ENCODE measurements around the gene HSPA12B.

Gene HSPA12B, protein sequence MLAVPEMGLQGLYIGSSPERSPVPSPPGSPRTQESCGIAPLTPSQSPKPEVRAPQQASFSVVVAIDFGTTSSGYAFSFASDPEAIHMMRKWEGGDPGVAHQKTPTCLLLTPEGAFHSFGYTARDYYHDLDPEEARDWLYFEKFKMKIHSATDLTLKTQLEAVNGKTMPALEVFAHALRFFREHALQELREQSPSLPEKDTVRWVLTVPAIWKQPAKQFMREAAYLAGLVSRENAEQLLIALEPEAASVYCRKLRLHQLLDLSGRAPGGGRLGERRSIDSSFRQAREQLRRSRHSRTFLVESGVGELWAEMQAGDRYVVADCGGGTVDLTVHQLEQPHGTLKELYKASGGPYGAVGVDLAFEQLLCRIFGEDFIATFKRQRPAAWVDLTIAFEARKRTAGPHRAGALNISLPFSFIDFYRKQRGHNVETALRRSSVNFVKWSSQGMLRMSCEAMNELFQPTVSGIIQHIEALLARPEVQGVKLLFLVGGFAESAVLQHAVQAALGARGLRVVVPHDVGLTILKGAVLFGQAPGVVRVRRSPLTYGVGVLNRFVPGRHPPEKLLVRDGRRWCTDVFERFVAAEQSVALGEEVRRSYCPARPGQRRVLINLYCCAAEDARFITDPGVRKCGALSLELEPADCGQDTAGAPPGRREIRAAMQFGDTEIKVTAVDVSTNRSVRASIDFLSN

DNA sequence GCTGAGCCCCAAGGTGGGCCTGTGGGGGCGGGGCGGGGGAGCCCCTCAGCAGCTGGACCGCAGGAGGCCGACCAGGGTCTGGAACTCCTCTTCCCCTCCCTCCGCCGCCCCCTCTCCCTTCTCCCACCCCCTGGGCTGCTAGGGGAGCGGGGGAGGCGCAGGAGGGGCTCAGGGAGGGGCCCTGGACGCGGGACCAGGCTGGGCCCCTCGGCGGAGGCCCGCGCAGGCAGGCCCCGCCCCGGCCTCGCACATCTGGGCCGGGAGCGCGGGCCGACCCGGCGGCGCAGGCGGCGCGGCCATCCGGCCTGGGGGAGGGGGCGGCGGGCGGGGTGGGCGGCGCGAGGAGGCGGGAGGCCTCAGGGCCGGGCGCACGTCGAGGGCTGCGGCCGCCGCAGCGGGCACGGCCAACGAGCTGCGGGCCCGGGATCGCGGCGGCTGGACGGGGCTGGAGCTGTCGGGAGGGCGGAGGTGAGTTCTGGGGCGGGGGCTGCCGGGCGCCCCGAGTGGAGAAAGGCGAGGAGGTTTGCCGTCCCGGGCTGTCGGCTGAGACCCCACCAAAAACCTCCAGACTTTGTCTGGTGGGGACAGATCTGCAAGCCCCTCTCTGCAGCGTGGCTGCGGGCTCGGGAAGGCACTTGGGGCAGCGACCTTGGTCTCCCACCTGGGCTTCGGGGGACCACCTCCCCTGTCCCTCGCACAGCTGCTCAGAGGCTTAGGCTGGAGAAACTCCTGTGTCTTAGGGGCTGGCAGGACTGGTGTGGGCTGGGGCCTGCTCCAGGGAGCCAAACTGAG is at the start of gene HSPA12B:
TSS of gene HSPA12B (plus strand) at position 359 of the 792 bp plus-strand sequence. CDS start 5,990 bp downstream, outside the sequence.
- no peak for DNase-seq (ENCODE audit: low read depth)

DNA sequence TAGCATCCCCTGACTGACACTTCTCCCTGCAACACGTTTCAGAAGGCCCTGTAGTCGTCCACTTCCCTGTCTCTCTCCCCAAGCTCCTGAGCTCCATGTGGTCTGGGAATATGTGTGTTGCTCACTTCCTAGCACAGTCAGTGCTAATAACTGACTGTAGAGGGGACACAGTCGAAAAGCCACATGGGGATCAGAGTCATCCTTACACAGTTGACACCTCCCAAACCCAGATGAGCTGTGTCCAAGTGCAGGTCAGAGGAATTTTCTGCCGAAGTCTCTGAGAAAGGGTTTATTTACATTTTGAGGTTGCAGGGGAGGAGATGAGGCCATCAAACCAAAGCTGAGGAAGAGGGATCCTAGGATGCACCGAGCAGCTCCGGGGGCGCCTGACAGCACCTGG is 47.1 kb upstream of the HSPA12B start:
- no peak for DNase-seq (ENCODE audit: low read depth)

DNA sequence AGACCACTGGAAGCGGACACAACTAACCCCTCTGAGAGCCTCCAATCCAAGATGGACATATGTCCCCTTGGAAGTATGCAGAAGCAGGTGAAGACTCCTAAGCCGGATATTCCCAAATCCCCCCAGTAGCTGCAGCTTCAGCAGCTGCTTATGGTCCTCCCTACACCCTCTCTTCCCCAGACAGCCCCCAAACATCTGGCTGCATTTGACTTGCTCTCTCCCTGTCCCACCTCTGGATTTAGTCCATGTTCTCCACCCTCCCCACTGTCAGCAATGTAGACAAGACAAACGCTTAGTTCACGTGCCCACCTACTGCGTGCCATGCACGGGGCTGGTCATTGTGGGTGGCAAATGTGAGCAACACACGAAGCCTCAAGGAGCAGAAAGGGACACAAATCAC is 46.1 kb upstream of the HSPA12B start:
- no peak for DNase-seq (ENCODE audit: low read depth)

DNA sequence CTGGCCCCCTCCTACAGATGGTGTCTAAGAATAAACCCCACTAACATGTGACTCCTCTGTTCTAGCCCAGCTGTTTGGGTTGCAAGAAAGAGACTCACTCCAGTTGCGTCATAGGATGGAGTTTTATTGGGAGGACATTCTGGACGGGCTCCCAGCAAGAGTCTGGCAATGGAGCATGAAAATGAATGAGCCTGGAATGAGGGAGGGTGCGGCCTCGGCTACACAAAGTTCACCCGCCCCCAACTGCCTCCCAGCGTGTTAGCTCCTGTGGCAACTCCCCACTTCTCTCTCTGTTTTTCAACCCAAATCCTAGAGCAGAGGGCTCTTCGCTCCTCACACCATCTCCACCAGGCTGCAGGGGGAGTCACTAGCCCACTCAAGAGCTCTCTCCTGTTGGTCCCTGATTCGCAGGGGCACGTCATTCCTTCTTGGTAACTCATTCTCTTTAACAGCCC is 45.6 kb upstream of the HSPA12B start:
- no peak for DNase-seq (ENCODE audit: low read depth)

DNA sequence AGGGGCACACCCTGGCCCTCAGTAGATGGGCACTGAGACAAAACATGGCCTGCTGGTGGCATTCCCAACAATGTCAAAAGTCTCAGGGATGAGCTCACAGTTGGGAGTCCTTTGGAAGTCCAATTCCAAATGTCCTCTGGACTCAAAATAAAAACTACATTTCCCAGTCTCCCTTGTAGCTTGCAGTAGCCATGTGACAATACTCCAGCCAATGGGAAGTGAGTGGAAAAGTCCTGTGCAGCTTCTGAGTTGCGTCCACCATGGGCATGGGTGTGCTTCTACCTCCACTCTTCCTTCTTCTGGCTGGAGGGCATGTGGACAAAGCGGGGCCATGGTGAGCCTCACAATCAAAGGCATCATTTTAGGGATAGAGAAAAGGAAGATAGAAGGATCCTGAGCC is 44.8 kb upstream of the HSPA12B start:
- DNase-seq (ENCODE audit: low read depth) = no peak

DNA sequence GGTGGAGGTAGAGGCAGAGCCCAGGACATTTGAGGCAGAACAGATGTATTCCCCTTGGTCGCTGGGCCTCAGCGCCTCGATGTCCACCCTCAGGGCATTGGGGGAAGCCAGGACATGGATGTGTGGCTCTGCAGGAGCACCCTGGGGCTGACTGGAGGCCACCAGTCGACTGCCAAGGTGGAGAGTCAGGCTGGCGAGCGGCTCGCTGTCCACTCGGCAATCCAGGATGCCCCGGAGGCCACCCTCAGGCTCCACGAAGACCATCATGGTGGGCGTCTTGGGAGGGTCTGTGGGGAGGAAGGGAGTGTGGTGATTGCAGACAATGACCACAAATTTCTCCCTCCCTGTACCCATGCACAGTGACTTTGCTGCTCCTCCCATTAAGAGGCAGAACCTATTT is 42.5 kb upstream of the HSPA12B start:
- no peak for DNase-seq (ENCODE audit: low read depth)

DNA sequence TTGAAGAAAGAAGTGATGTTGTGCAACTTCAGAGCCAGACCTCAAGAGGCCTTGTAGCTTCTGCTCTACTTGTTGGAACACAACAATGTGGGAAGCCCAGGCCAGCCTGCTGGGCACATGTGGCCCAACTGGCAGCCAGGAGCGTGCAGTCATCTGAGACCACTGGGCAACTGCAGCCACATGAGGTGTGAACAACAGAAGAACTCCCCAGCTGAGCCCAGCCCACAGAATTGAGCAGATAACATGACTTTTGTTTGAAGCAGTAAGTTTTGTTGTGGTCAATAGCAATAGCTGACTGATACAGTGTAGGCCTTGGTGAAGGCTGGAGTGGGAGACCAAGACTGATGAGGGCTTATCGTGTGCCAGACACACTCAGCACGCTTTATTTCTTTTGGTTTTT is 42.1 kb upstream of the HSPA12B start:
- no peak for DNase-seq (ENCODE audit: low read depth)

DNA sequence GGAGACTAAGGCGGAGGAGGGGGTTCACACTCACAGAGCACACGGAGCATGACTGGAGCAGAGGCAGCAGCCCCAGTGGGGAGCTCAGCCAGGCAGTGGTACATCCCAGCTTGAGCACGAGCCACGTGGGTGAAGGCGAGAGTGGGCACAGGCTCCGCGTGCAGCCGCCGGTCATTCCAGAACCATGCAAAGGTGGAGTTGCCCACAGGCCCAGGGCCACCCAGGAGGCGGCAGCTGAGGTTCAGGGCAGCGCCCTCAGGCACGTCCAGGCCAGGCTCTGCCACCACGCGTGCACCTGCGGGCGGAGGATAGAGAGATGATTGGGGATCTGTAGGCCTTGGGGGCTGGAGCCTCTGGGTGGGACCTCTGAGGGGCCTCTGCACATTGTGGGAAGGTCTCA is 41.2 kb upstream of the HSPA12B start:
- DNase-seq (ENCODE audit: low read depth) = no peak

DNA sequence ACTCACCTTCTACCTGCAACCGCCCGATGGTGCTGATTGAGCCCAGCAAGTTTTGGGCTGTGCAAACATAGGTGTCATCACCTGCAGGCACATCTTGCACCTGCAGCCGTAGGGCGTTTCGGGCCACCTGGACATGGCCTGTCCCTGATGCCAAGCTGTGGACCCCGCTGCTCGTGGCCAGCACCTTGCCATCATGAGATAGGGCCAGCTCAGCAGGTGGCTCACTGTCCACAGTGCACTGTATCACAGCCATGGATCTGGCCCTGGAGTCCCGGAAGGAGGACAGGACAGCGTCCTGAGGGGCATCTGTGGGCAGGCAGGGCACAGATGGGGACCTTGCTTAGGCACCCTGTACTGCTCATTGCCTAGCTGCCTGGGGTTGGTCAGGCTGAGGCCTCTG is 40.6 kb upstream of the HSPA12B start:
- no peak for DNase-seq (ENCODE audit: low read depth)

DNA sequence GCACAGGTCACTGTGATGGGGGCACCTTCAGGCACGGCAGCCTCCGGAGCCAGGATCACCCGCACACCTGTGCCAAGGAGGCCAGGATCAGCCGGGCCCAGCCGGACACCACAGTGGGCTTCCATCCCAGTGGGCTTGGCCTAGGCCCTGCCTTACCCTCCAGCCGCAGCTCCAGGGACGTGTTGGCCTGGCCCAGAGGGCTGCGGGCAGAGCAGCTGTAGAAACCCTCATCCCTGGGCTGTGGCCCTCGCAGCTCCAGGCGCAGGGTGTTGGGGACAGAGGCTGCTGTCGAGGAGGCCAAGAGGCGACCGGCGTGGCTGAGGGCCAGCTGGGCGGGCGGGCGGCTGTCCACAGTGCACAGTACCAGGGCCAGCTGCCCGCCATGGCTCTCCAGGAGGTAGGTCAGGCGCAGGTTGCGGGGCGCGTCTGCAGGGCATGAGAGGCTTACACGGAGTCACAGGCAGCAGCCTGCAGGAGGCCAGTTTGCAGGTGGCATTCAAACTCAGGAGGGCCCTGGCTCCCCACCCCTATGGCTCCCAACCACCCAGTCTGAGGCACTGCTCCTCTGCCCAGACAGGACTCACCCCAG is 39.7 kb upstream of the HSPA12B start:
- DNase-seq (ENCODE audit: low read depth) = no peak

DNA sequence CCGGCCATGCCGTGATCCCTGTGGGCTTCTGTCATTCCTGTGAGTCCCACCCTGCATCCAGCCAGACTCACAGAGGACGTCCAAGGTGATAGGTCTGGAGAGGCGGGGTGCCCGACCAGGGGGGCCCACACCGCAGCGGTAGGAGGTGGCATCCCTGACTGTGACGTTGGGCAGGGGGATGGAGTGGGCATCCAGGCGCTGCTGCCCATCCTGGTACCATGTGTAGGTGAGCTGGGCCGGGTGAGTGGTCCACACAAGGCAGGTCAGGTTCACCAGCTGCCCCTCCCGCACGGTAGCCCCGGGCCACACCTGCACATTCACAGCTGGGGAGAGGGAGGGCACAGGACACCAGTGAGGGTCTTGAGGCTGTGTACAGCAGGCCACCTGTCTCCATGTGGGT is 39.1 kb upstream of the HSPA12B start:
- DNase-seq (ENCODE audit: low read depth) = no peak

DNA sequence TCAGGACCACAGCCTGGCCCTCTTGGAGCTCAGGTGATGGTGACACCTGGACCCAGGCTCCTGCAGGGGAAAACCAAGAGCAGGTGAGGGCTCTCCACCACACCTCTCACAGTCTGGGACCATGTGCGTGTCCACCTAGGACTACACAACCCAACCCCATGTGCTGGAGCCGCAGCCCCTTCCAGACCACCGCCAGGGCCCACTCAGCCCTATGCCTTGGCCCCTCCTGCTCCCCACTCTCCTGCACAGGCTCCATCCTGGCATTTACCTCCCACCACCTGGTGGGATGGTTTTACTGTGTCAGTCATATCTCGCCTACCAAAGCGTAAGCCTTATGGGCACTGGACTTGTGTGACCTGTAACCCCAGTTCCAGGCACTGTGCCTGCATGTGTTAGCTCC is 37.6 kb upstream of the HSPA12B start:
- no peak for DNase-seq (ENCODE audit: low read depth)

DNA sequence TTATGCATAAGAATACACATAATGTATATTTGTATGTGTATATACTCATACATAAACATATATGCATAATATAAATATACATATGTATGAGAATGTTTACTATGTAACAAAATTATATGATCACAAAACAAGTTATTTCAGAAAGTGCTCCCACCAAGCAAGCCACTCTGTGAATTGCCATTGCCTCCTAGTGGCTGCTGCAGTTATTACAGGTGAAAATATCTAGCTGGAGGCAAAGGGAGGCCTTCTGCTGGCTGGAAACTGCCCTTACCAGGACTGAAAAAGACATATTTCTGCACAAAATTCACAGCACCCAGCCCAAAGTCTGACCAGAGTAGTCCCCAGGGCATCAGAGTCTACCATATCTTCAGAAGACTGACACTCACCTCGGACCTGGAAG is 36.3 kb upstream of the HSPA12B start:
- no peak for DNase-seq (ENCODE audit: low read depth)

DNA sequence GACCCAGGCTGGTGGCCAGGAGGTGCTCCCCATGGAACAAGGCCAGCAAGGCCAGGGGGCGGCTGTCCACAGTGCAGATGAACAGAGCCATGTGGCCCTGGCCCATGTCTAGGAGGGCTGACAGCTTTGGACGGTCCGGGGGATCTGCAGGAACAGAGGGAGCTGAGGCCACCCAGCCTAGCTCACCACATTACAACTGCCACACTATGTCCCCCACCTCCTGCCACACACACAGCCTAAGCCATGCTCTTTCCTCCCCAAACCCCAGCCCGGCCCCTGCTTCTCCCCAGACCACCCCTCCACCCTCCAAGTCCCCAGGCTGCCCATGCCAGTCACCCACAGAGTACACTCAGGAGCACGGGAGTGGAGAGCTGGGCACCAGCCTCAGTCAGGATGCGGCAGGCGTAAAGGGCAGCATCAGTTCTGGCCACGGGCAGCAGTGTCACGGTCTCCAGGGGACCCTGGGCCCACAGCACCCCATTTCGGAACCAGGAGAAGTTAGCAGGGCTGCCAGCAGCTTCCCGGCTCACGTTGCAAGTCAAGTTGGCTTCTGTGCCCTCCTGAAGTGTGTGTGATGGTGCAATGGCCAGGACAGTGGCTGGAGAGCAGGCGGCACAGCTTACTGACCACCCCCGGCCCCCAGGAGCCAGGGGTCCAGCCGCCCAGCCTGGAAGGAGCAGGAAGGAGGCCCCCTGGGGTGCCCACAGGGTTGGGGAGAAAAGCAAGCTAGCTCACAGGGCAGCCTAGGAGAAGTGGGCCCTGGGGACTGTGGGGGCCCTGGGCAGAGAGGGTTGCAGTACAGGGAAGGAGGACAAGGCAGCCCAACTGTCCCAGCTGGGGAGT is 35.5 kb upstream of the HSPA12B start:
- no peak for DNase-seq (ENCODE audit: low read depth)

DNA sequence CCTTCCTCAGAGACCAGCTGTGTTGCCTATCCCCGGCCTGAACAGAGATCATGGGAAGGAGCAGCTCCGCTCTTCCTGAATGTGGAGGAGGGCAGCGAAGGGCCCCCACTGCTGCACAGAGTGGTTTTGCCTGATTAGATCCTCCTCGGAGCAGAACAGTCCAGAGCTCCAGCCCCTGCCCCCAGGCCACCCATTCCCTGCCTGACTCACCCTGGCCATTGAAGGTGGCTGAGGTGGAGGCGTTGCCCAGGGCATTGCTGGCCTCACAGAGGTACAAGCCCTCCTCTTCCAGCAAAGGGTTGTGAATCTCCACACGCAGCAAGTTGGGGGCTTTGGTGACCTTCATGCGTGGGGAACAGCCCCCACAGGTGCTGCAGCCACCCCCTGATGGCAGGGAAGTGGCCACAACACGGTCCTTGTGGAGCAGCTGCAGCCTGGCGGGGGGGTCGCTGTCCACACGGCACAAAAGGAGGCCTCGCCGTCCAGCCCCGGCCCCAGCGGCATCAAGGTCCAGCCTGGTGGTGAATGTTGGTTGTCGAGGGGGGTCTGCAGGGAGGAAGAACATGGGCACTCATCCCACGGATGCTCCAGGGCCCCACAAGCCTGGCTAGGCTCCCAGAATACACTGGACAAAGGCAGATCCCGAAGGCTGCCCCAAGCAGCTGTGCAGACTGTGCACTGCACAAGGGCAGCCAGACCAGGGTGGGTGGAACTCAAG is 34.7 kb upstream of the HSPA12B start:
- DNase-seq (ENCODE audit: low read depth) = no peak

DNA sequence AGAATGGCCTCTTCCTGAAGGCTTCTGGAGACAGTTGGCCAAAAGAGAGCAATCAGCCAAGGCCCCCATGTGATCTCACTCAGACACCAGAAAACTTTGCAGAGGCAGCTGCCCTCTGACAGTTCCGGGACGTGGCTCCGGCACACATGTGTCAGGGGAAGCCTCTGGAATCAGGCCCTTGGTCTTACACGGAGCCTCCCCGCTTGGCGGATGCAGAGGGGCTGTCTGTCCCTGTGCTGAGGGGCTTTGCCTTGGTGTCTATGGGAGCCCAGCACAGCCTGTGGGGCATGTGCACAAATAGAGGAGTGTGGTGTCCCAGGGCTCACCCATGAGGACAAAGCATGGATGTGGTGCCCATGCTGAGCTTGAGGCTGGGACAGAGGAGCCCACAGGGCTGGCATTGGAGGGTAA is 33.9 kb upstream of the HSPA12B start:
- DNase-seq (ENCODE audit: low read depth) = no peak

DNA sequence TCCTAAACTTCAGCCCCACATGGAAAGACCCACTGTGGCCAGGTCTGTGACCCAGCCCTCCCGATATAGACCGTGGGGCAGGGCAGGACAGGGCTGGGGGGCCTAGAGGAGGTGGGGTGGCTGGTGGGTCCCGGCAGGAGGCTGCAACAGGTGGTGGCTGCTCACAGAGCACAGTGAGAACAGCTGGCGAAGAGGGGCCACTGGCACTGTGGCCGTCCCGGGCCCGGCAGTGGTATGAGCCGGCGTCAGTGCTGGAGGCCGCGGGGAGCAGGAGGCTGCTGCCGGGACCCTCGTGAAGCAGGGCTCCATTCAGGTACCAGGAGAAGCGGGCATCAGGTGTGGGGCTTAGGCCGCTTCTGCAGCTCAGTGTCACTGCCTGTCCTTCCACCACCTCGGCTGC is 33.4 kb upstream of the HSPA12B start:
- no peak for DNase-seq (ENCODE audit: low read depth)

DNA sequence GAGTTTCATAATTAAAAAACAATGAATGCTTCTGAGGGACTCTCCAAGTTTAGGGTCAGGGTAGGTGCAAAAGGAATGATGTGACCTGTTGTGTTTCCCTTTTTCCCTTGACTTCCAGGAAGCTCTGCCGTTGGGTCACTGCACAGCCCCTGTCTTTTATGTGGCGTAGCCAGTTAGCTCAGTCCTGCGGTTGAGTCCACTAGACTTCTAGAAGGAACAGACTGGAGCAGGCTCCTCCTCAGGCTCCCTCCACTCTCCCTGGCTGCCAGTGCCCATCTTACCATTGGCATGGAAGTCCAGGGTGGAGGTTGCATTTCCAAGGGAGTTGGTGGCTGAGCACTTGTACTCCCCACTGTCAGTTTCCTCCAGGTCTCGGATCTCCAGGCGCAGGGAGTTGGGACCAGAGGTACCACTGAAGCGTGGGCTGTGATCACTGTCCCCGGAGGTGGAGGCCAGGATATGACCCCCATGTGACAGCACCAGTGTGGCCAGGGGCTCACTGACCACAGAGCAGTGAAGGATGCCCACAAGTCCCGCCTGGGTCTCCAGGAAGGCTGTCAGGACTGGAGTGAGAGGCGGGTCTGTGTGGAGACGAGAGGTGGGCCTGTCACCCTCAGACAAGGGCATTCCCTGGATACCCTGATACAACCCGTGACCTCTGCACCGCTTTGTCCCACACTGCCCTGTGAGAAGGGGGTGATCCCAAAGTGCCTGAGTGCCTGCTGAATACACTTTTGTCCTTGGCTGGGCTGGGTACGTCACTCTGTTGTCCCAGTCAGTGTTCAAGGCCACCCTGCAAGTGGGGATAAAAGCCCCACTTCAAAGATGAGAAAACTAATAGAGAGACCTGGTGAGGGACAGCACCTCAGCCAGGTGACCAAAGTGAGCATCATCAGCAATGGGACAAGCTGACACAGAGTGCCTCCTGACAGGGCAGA is 31.2 kb upstream of the HSPA12B start:
- no peak for DNase-seq (ENCODE audit: low read depth)

DNA sequence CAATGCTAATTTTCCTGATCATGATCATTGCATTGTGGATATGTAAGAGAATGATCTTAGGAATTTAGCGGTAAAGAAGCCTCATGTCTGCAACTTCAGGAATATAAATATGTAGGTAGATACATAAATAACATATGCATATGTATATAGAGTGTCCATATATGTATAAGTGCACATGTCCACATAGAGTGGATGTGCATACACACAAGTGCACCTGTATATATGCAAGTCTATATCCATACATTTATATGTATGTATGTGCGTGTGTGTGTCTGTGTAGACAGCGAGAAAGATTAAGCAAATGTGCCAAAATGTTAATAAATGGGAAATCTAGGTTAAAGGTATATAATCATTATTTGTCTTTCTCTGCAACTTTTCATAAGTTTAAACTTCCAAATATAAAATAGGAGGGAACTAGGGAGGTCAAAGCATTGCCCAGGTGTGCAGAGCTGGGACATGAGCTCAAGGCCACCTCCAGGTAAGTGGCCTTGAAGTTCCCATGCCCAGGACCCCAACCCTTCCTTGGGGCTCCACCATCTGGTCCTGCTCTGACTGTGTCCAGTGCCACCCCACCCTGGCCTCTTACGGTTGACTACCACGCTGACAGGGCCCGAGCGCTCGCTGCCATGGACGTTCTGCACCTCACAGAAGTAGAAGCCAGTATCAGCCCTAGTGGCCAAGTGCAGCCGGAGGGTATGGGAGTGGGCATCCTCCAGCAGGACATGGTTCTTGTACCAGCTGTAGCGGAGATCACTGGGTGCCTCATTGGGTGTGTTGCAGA is 29.7 kb upstream of the HSPA12B start:
- no peak for DNase-seq (ENCODE audit: low read depth)
